Measurements from ENCODE around the gene OR52B2. TPM values are rescaled to one million over a fixed set of nuclear protein-coding genes. Genes with fewer than 3 reads are reported as not detected.

The OR52B2 gene
- not detected for total RNA-seq

DNA sequence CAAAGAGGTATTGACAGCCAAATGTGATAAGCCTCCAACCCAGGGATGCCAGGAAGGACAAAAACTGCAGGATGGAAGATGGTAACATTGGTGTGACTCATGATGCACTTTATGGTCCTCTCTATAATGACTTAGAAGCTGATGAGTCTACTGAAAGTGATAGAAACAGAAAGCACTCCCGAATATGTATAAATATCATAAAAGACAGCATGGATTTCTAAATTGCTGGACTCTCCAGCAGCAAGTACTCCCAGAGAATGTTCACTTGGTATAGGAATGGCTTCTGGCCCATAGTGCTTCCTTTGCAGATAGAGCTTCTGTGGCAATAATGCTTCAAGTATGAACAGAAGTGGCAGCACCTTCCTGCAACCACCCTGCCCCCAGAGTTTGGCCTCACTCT lies at the start of gene OR52B2:
OR52B2 (minus strand) TSS at position 101 of the 400 bp plus-strand sequence; CDS start at position 101, 0 bp downstream.

DNA sequence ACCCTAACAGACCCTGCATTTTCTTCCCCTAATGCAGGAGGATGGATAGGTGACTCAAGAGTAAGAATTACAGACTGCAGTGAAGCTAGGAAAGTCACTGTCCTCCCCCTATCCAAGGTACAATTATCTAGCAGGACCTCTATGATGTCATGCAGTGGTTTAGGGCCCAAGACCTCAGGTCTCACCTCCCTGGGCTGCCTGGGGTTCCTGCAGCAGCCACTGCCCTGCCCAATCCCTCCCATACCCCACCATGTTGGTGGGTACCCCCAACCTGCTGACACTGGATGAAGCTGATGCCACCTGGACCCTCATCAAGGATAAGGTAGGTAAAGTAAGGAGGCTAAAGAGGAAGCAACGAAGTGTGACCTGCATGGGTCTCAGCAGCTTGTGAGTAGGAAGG lies 35.2 kb upstream of the OR52B2 start, which contains the start of gene C11orf42:
C11orf42 (plus strand) TSS at position 192 of the 400 bp plus-strand sequence; CDS start at position 251, 59 bp downstream.

DNA sequence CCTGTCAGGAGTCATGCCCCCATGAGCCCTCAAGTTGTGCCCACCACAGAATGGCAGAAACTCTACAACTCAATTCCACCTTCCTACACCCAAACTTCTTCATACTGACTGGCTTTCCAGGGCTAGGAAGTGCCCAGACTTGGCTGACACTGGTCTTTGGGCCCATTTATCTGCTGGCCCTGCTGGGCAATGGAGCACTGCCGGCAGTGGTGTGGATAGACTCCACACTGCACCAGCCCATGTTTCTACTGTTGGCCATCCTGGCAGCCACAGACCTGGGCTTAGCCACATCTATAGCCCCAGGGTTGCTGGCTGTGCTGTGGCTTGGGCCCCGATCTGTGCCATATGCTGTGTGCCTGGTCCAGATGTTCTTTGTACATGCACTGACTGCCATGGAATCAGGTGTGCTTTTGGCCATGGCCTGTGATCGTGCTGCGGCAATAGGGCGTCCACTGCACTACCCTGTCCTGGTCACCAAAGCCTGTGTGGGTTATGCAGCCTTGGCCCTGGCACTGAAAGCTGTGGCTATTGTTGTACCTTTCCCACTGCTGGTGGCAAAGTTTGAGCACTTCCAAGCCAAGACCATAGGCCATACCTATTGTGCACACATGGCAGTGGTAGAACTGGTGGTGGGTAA lies 29.2 kb upstream of the OR52B2 start, which contains the start of gene OR52W1:
OR52W1 (plus strand) TSS at position 51 of the 637 bp plus-strand sequence; CDS start at position 51, 0 bp downstream.

Other genes with a start within 250 kb of the OR52B2 start
- gene OR56A3, start 228.1 kb downstream of the OR52B2 start, total RNA-seq, result not detected
- gene OR56A5, start 201.8 kb downstream of the OR52B2 start, total RNA-seq, result not detected
- not detected for gene OR52L1, start 183.3 kb downstream of the OR52B2 start, total RNA-seq
- gene OR56A4, start 163.4 kb downstream of the OR52B2 start, total RNA-seq, result not detected
- 0.23 TPM for gene OR56A1, start 139.6 kb downstream of the OR52B2 start, total RNA-seq
- not detected for gene OR56B4, start 62.6 kb downstream of the OR52B2 start, total RNA-seq
- gene OR52W1, start 28.9 kb upstream of the OR52B2 start, total RNA-seq, result not detected
- not detected for gene C11orf42, start 35.2 kb upstream of the OR52B2 start, total RNA-seq
- 16.1 TPM for gene FHIP1B, start 64.3 kb upstream of the OR52B2 start, total RNA-seq
- gene CNGA4, start 68.8 kb upstream of the OR52B2 start, total RNA-seq, result 0.23 TPM
- 2.5 TPM for gene CCKBR, start 89.5 kb upstream of the OR52B2 start, total RNA-seq
- 2.5 TPM for gene CAVIN3, start 150.2 kb upstream of the OR52B2 start, total RNA-seq
- gene SMPD1, start 220.1 kb upstream of the OR52B2 start, total RNA-seq, result 15.0 TPM
- 266 TPM for gene APBB1, start 248.8 kb upstream of the OR52B2 start, total RNA-seq

Measured in diencephalon (tissue), 1 donor.